Activated CD4-positive, alpha-beta T cell treated with anti-CD3 and anti-CD28 coated beads, Interleukin-2, amount 50 U/mL, for 16 hours (primary cell): ENCODE measurements around the gene CREB3L2.
"Not testable (repeated sequence)": the region's sequence is repeated elsewhere in the genome, so short reads cannot be mapped to it uniquely, and the experiment has no call there.

Experiments used
- DNase-seq: peaks from one replicate; pipeline ENCODE4 v3.0.0-alpha.2; 2020

CREB3L2 gene

GRCh38 chr7:137930581-137930980, 71.3 kb downstream of the CREB3L2 start:
- DNase-seq = no peak

GRCh38 chr7:137928626-137929025, 73.3 kb downstream of the CREB3L2 start:
- DNase-seq = no peak

GRCh38 chr7:137927386-137927785, 74.5 kb downstream of the CREB3L2 start:
- no peak for DNase-seq

GRCh38 chr7:137926206-137926605, 75.7 kb downstream of the CREB3L2 start:
- DNase-seq = not testable (repeated sequence)

GRCh38 chr7:137925754-137926153, 76.1 kb downstream of the CREB3L2 start:
- no peak for DNase-seq

GRCh38 chr7:137925091-137925490, 76.8 kb downstream of the CREB3L2 start:
- no peak for DNase-seq

GRCh38 chr7:137923380-137923779, 78.5 kb downstream of the CREB3L2 start:
- peak; percentile 83 for DNase-seq

GRCh38 chr7:137920637-137921399, 81.1 kb downstream of the CREB3L2 start:
- DNase-seq = no peak

GRCh38 chr7:137919987-137920386, 81.9 kb downstream of the CREB3L2 start:
- no peak for DNase-seq

GRCh38 chr7:137916980-137917645, 84.8 kb downstream of the CREB3L2 start:
- DNase-seq = no peak

- no peak for DNase-seq
These were observed 85.3 kb downstream of the CREB3L2 start for GRCh38 chr7:137916564-137916963.

GRCh38 chr7:137915266-137915665, 86.6 kb downstream of the CREB3L2 start:
- DNase-seq = no peak

- DNase-seq = no peak
These were observed 87.9 kb downstream of the CREB3L2 start for GRCh38 chr7:137913985-137914384.

- no peak for DNase-seq
These were observed 92.8 kb downstream of the CREB3L2 start for GRCh38 chr7:137909042-137909441.

GRCh38 chr7:137908106-137908505, 93.8 kb downstream of the CREB3L2 start:
- no peak for DNase-seq

- DNase-seq = not testable (repeated sequence)
These were observed 95.2 kb downstream of the CREB3L2 start for GRCh38 chr7:137906636-137907035.

GRCh38 chr7:137904833-137905232, 97.1 kb downstream of the CREB3L2 start:
- no peak for DNase-seq

- peak; percentile 79 for DNase-seq
These were observed 98.3 kb downstream of the CREB3L2 start for GRCh38 chr7:137903382-137904169.

- no peak for DNase-seq
These were observed 101.7 kb downstream of the CREB3L2 start for GRCh38 chr7:137900137-137900536.

- DNase-seq = peak; percentile 85
These were observed 102.8 kb downstream of the CREB3L2 start for GRCh38 chr7:137898839-137899721.

- DNase-seq = peak; percentile 82
These were observed 106.3 kb downstream of the CREB3L2 start for GRCh38 chr7:137895301-137896221.
